Kidney tubule cell (primary cell): Measurements from ENCODE around the gene DEGS2.

Source experiments
- DNase-seq: peaks from one replicate; pipeline ENCODE4 v3.0.0-alpha.2; 2018; ENCODE audit warnings: low spot score

Gene DEGS2

DNA sequence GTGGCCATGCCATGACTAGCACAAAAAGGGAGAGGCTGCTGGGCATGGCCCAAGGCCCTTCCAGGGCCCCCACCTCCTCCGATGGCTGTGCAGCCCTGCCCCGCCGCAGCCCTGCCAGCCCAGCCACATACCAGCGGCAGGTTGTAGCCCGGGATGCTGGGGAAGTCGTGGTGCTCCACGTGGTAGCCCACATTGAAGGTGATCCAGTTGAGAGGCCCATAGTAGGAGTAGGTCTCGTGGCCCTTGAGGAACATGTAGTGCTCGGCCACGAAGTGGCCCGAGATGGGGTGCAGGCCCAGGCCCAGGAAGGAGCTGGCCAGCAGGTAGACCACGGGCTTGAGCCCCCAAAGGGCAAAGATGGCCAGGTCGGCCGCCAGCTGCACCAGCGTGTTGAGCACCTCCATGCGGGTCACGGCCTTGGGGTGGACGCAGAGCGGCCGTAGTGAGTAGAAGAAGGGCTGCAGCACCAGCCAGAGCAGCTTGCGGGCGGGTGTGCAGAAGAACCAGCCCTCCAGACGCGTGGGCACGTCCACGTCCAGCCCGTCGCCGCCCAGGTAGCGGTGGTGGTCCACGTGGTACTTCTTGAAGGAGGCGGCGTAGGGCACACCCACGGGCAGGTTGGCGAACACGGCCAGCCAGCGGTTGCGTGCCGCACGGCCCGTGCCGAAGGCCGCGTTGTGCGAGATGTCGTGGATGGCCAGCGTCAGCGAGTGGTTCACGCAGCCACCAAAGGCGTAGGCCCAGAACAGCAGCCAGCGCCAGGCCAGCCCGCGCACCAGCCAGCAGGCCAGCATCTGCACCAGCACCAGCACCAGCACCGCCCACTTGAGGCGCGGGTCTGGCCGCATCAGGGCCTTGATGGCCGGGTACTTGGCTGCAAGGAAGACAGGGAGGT, 10.4 kb downstream of the DEGS2 start:
- no peak for DNase-seq

DNA sequence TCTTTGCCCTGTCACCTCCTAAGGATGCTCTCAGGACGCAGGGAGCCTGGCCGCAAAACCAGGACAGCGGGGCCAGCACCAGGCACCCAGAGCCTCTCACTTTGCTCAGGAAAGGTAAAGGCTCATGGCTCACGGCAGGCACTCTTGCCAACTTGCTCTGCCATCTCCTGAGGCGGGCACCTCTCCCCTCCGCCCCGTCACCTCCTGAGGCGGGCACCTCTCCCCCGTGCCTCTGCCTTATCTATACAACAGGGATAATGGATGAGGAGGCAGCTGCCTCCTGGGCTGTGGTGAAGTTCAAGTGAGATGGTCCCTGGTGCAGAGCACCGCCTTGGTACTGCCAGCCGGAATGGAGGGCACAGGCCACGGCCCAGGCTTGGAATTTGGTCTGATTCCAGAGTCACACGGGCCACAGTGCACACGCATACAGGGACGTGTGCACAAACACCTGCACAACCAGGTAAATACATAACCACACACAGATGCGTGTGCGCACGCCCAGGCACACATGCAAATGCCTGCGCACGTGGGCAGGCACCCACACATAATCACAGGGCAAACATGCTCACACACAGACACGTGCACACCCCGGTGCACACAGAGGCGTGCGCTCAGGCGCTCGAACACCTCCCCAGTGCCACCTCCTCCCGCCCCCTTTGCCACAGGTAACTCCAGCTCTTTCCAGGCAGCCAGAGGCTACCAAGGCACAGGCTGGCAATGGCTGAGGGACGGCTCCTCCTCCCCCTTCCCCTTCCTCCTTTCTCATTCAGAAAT, 11.6 kb downstream of the DEGS2 start:
- DNase-seq, result no peak

DNA sequence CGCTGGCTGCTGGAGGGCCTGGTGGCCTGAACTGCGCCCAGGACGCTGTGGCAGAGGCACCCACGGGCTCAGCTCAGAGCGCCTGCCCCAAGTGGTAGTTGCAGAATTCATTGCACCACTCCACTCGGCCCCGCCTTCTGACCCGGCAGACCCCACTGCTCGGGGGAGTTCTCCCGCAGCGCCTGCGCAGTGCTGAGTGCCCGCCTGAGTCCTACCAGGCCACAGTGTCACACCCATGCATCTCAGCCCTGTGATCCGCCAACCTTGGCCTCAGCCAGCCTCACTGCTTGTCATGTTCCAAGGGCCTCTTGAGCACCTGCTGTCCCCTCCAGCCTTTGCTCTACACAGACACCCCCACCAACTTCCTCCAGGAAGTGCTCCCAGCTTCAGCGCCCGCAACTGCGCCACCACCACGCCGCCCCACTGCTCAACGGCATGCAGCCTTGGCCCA, 12.2 kb downstream of the DEGS2 start:
- DNase-seq, result no peak

DNA sequence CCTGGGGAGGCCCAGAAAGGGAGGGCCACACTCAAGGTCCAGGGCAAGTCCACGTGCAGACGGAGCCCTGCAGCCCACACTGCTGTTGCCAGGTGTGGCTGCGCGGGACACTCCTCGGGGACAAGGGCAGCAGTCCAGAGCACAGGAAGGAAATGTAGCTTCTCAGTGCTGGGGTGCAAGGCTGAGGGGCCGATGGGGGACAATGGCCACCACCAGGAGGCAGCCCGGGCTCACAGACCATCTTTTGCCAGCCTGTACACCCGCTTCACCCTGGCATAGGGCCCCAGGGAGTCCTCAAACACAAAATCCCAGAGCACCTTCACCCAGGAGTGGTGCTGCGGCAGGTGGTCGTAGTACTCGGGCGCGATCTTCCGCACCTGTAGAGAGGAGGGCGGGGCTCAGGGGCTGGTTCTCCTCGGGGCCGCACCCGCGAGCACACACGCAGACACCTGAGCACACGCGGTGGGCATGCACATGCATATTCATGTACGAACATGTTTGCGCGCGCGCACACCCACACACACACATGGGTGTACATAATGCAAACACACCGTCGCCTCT, 12.8 kb downstream of the DEGS2 start:
- DNase-seq, result no peak

DNA sequence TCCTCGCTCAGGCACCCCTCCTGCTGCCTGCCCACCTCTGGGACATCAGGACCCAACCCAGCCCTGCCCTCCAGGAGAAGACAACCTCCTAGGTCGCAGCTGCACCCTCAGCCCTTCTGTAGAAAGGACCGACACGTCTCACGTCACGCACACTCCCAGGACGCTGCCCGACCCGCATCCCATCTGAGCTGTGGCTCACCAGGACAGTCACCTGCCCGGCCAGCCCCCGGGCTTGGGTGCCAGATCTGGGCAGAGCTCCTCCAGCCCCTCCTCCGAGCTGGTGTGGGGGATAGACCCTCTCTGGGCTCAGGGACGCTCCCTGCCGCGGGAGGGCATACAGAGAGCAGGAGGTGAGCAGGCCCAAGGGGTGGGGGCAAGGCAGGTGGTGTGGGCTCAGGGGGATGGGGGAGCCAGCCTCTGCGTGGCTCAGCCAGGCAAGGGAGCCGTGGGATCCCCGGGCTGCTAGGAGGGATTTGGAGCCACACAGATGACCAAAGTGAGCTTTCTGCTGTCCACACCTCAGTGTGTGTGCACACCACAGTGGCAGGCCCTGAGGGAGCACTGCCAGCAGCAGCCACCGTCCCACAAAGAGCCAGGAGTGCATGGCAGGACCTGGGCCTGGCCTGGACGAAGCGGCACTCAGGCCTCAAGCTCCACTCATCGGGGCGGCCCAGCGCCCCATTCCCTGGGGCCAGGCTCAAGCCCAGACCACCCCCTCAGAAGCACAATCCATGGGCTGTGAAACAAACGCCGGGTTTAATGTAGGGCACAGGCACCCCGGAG, 13.6 kb downstream of the DEGS2 start:
- no peak for DNase-seq

DNA sequence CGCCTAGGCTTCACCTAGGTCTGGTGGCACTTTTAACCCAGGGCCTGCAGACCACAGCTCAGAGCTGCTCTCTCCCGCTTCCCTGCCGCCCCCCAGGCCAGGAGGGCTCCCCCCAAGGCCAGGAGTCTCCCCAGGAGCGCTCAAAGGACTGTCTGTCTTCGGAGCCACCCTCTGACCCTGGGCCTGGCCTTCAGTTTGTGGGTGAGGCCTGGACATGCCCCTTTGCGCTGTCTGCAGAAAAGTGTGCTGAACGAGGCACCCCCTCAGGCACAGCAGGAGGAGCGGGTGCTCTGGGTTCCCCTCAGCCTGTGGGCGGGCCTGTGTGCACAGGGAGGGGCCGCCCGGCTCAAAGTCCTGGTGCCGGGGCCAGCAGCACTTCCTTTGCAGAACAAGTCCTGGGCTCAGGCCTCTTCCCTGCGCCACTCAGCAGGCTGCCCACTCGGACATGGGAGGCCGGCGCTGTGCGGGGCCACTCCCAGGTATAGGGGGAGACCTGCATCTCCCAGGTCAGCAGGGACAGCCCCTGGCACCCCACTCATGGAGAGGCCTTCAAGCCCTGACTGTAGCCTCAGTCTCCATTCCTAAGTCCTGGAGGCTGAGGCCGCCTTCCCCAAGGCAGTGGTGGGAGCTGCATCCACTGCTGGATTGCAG, 14.3 kb downstream of the DEGS2 start:
- DNase-seq, result no peak

DNA sequence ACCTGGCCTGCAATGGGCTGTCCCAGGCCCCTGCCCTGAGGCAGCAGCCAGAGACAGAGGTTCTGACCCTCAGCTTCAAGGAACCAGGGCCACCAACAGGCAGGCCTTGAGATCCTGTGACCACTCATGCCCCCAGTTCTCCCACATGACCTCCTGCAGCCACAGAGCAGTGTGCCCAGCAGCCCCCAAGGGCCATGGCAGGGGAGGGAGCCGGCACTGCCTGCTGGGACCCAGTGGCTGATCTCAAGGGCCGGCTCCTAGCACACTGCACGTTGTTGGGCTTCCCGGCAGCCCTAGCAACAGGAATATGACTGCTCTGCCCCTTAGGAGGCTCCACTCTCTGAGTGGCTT, 14.8 kb downstream of the DEGS2 start:
- no peak for DNase-seq

DNA sequence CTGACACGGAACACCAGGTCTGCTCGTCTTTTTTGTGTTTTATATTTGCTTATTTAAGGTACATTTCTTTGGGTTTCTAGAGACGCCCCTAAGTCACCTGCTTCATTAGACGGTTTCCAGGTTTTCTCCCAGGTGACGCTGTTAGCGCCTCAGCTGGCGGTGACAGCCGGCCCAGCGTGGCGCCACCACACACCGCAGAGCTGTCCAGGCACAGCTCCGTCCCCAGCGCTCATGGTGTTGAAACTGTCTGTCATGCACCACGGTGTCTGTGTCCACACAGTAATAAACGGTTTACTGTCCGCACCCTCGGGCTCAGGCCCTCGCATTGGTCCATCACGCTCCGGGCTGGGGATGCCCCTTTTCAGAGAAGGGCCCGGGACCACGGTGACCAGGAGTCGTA, 15.5 kb downstream of the DEGS2 start:
- DNase-seq, result no peak

DNA sequence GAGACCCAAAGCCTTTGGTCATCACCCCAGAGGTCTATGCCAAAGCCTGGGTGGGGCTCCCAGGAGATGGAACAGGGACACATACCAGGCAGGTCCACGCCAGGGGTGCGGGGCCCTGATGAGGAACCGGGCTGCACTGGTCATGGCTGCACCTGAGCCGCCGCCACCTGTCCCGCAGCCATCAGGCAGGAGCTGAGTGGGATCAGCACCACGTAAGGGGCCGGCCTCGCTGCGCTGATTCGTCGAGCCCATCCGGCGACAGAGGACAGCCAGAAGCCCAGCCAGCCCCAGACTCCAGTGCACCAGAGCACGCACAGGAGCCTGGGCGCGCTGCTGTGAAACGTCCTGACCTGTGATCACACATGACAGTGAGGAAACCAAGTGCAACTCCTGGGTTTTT, 15.9 kb downstream of the DEGS2 start:
- no peak for DNase-seq

DNA sequence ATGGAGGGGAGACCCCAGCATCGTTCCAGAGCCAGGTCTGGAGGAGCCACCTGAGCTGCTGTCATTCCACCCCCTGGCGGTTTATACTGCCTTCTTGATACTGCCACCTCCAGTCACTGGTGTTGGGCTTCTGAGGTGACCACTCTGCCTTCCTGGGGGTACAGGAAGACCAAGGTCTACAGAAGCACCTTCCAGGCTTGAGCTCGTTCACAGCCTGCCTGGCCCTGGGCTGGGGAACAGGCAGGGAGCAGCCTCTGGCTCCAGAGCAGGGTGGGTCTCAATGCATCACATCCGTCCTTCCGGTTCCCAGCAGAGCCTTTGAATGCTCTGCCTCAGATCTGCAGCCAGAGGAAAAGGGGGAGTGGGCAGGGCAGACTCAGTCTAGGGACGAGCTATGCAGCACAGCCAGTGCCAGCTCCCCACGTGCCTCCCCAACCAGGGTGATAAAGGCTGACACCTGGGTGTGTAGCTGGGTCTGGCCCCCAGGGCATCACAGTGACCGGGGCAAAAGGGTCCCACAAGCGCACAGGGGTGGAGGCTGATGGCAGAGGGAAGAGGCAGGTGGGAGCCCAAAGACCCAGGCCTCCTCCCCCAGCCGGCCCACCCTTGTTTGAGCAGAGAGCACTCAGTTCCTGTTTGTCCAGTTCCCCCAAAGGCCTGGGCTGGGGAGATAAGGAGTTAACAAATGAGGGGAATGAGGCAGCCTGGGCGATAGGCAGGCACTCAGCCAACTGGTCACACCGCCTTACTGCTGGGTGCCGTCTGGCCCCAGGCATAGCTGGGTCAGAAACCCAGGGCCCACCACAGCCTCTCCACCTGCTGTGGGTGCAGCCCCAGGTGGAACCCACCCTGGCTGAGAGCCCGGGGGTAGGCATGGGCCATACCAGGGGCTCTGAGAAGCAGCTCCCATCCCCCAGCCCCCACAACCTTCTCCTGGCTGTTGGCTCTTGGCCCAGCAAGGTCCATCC, 17.1 kb downstream of the DEGS2 start:
- no peak for DNase-seq

DNA sequence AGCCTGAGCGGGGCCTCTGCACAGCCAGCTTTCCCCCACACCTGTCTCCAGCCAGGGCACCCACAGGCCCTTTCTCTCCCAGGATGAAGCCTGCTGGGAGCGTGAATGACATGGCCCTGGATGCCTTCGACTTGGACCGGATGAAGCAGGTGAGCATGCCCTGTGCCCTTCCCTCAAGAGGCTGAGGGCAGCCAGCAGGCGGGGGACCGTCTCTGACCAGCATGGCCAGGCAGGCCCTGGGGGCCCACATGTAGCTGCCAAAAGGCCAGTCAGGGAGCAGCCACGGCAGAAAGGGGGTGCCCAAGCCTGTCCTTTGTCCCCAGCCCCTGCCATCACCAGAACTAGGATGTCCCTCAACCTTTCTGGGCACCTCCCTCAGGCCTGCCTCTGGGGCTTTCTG, 18.3 kb downstream of the DEGS2 start:
- no peak for DNase-seq

DNA sequence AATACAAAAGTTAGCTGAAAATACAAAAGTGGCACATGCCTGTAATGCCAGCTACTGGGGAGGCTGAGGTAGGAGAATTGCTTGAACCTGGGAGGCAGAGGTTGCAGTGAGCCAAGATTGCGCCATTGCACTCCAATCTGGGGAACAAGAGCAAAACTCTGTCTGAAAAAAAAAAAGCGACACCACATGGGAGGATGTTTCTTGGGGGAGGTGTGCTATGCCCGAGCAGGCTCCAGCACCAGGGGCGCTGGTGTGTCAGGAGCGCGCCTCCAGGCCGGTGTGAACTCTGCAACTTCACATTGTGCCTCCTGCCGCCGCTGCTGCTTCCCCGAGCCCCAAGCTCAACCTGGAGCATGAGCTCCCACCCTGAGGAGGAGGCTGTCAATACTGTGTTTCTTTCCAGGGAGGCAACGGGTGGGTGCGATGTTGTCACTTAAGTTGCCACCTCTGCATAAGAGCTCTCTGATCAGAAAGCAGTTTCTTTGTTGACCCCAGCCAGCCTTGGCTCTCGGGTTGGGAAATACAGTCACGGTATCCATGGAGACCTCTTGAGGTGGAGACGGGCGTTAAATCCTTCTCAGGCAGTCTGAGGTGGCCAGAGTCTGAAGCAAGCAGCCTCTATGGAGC, 18.9 kb downstream of the DEGS2 start:
- peak; percentile 30 for DNase-seq

DNA sequence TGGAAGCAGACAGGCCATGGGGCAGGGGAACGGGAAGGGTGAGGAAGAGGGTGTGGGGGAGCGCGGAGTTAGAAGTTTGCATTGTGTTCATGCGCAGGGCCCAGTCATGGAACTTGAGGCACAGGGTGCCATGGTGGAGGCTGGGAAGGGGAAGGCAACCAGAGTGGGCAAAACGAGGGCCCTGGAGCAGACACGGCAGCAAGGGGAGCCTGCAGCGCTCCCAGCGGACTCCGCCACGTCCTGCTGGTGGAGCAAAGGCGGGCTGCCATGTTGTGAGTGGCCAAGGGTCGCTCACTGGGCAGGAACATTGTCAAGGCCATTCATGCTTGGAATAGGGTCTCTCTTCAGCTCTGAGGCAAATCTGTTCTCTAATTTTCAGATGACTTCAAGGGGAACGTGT, 20.5 kb downstream of the DEGS2 start:
- DNase-seq, result no peak

DNA sequence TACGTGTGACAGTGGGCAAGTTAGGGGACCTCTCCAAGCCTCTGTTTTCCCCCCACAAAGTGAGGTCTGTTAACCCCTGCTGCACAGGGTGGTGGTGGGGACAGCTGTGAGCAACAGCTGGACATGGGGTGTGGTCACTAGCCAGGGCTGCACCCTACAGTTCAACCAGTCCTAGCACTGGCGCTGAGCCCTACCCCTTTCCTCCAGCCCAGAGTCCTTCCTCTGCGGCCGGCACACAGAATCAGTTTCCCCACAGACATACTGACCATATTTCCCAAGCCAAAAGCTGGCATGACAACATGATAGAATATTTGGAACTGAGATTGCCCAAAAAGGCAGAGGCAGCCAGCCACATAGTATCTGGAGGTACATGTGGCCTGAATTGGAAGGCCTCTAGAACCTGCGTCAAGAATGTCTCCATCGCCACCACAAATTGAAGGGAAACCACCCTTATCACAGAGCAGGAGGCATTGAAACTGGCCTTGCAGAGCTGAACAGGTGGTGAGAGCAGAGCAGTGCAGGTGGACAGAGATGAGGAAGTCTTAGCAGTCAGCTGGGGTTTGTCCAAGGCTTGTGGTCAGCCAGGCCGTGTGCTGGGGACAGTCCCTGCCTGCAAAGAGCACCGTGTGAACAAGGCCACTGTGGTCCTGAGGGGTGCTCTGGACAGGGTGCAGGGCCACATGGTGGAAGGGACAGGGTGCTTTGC, 21.2 kb downstream of the DEGS2 start:
- peak; percentile 58 for DNase-seq

DNA sequence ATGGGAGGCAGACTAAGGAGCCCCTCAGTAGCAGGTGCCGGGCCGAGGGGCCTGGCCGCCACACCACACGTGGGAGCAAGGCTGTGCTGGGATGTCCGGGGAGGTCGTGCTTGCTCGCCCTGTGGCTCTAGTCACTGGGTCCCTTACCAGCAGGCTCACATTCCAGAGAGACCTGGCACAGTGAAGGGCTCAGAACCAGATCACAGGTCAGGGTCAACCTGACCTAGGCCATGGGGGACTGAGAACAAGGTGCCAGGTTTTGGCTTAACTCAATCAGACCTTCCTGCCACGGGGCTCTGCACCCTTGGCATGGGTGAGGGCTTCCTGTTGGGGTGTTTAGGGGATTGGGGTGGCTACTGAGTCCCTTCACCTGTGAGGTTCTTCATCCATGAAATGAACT, 22.3 kb downstream of the DEGS2 start:
- DNase-seq, result no peak

DNA sequence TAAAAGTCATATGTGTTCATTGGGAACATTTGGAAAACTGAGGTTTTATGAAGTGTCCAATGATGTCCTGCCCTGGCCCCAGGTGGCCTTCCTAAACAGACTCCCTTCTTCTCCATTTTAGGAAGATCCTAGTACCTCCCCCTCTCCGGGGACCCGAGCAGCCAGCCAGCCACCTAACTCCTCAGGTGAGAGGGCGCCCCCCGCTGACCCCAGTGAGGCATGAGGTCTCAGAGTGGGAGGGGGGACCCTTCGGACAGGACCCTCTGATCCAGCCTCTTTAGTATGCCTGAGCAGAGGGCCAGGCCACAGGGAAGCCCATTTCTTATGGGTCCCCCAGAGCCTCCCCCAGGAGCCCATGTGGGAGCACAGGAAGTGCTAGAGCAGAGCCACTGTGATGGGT, 23.7 kb downstream of the DEGS2 start:
- no peak for DNase-seq

DNA sequence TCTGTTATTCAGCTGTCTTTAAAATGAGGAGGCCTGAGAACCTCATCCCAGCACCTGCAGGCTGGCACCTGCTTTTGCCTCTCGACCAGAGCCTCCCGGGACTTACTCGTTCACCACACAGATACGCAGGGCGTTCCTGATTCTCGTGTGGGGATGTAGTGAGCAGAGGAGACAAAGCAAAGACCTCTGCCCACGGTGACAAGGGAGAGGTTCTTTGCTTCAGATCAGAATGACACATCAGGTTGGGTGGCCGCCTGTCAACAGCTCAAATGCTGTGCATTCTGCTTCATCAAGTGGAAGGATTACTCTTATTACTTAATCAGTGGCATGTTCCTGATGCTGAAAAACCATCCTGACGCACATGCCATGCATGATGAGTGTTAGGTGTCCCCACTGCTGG, 24.4 kb downstream of the DEGS2 start:
- no peak for DNase-seq

DNA sequence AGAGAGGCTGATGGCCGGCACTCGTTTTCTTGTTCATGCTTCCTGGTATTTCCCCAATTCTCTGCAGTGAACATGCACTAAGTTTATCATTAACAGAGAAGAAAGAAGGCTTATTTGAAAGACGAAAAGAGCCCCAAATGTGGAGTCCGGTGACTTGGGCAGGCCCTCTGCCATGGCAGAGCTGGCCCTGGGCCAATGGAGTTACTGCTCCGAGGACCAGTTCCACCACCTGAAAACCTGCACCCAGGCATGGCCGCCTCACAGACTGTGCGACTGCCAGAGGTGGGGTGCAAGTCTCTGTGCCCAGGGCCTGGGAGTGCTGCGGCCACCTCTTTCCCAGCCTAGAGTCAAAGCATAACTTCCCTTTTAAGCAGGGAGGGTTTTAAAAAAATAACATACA, 24.9 kb downstream of the DEGS2 start:
- DNase-seq, result peak; percentile 43

DNA sequence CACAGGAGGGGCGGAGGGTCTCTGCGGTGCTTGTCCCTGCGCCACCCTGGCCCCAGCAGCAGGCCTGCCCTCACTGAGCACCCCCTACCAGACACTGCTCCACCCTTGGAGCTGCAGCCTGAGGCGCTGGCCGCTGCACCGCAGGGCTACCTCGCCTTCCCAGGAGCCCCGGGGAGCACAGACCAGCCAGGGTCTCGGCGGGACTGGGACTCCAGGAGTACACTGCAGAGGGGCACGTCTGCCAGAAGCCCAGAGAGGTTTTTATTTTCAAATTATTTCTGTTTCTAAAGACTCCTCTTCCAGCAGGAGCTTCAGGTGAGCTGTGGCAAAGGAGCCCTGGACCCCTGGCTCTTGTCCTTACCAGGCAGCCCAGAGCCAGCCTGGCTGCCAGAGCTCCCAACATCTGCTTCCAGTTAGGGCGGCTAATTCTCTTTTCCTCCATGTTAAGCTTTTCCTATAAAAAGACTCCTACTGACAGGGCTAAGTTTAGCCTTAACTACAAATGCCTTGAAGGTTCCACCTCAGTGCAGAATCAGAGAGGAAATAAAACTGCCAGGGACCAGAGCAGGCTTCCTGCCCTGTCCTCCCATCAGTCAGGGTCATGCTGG, 26.4 kb downstream of the DEGS2 start:
- DNase-seq, result no peak
